ENCODE data around the gene ZNF598.

DNA sequence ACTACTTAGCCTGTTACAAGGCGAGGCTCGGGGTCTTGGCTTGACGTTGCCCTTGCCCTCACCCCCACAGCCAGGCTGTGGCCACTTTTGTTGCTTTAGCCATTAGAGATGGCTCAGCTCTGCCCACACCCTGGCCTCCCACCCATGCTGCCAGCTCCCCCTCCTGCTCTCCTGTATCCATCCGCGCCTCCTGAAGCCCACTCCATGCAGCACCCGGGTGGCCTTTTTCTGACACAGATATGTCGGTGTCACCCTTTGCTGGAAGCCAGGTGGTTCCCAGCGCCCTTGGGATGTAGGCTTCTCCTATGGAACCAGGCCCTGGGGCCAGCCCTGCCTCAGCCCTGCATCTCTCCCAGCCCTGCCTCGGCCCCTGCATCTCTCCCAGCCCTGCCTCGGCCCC, 47.8 kb upstream of the ZNF598 start:
- TF ChIP-seq, protein P1, sequence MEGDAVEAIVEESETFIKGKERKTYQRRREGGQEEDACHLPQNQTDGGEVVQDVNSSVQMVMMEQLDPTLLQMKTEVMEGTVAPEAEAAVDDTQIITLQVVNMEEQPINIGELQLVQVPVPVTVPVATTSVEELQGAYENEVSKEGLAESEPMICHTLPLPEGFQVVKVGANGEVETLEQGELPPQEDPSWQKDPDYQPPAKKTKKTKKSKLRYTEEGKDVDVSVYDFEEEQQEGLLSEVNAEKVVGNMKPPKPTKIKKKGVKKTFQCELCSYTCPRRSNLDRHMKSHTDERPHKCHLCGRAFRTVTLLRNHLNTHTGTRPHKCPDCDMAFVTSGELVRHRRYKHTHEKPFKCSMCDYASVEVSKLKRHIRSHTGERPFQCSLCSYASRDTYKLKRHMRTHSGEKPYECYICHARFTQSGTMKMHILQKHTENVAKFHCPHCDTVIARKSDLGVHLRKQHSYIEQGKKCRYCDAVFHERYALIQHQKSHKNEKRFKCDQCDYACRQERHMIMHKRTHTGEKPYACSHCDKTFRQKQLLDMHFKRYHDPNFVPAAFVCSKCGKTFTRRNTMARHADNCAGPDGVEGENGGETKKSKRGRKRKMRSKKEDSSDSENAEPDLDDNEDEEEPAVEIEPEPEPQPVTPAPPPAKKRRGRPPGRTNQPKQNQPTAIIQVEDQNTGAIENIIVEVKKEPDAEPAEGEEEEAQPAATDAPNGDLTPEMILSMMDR (conservative IDR thresholded peaks at IDR 0.05 in 1 of 2, IDR thresholded peaks at IDR 0.05 in 1 of 2; ENCODE audit: extremely low read depth in 1 of 2, insufficient read depth in 1 of 2, low read depth in 1 of 2, low read length in 2 of 2): no peak
- no peak for TF ChIP-seq EZH2 (IDR thresholded peaks at IDR 0.05; ENCODE audit: borderline replicate concordance, low read length)

All from mammary epithelial cell (primary cell).